Mononuclear cell (primary cell): ENCODE data around the gene MLIP. TPM values are rescaled to one million over a fixed set of nuclear protein-coding genes. Genes with fewer than 3 reads are reported as not detected.

Experiments used
- H3K27me3 ChIP-seq: 2 replicates; pipeline ENCODE4 v1.6.0; 2011; ENCODE audit warnings: low read length, control low read depth; ENCODE audit not compliant: insufficient read depth
- H3K4me1 ChIP-seq: 2 replicates; pipeline ENCODE4 v1.5.1; 2011; ENCODE audit warnings: mild to moderate bottlenecking, low read length, control low read depth; ENCODE audit not compliant: insufficient read depth
- H3K4me3 ChIP-seq: 2 replicates; pipeline ENCODE4 v1.5.1; 2011; ENCODE audit warnings: mild to moderate bottlenecking, low read length, moderate library complexity
- H3K9me3 ChIP-seq: 2 replicates; pipeline ENCODE4 v1.5.1; 2011; ENCODE audit warnings: low read depth, mild to moderate bottlenecking, control low read depth, low read length
- total RNA-seq: library from RNA; depleted of rRNA; stranded (reverse); fragments of >200 nt; gene quantifications from one replicate; pipeline ENCODE4 v1.2.3, GENCODE V29; 2012

The MLIP gene
- total RNA-seq, 1 donor: not detected

GRCh38 chr6:54085541-54085940 lies 25.7 kb upstream of the MLIP start:
- Histone ChIP-seq H3K4me1 (no peaks in the 10 kb centered on the region), H3K9me3 (no peaks in the 10 kb centered on the region), H3K27me3 (no peaks in the 10 kb centered on the region), H3K4me3 (no peak overlapping the region)

GRCh38 chr6:54086439-54086838 lies 24.8 kb upstream of the MLIP start:
- Histone ChIP-seq H3K4me1 (no peaks in the 10 kb centered on the region), H3K4me3 (no peak overlapping the region), H3K27me3 (no peaks in the 10 kb centered on the region), H3K9me3 (no peaks in the 10 kb centered on the region)

GRCh38 chr6:54087721-54088120 lies 23.5 kb upstream of the MLIP start:
- H3K9me3 ChIP-seq: no peaks in the 10 kb centered on the region
- no peak overlapping the region for H3K4me3 ChIP-seq
- H3K4me1 ChIP-seq: no peaks in the 10 kb centered on the region
- no peaks in the 10 kb centered on the region for H3K27me3 ChIP-seq

- Histone ChIP-seq H3K4me3 (no peak overlapping the region), H3K4me1 (no peaks in the 10 kb centered on the region), H3K9me3 (no peaks in the 10 kb centered on the region), H3K27me3 (no peaks in the 10 kb centered on the region)
Measured at GRCh38 chr6:54093326-54093948, 17.8 kb upstream of the MLIP start.

- Histone ChIP-seq H3K4me1 (no peaks in the 10 kb centered on the region), H3K27me3 (no peaks in the 10 kb centered on the region), H3K4me3 (no peak overlapping the region), H3K9me3 (no peaks in the 10 kb centered on the region)
Measured at GRCh38 chr6:54094293-54094692, 16.9 kb upstream of the MLIP start.

GRCh38 chr6:54094786-54095185 lies 16.5 kb upstream of the MLIP start:
- H3K4me3 ChIP-seq: no peak overlapping the region
- H3K27me3 ChIP-seq: no peaks in the 10 kb centered on the region
- no peaks in the 10 kb centered on the region for H3K4me1 ChIP-seq
- no peaks in the 10 kb centered on the region for H3K9me3 ChIP-seq

GRCh38 chr6:54095723-54096122 lies 15.5 kb upstream of the MLIP start:
- Histone ChIP-seq H3K27me3 (no peaks in the 10 kb centered on the region), H3K4me1 (no peaks in the 10 kb centered on the region), H3K4me3 (no peak overlapping the region), H3K9me3 (no peaks in the 10 kb centered on the region)

- Histone ChIP-seq H3K4me1 (no peaks in the 10 kb centered on the region), H3K9me3 (no peaks in the 10 kb centered on the region), H3K4me3 (no peak overlapping the region), H3K27me3 (no peaks in the 10 kb centered on the region)
Measured at GRCh38 chr6:54096811-54097210, 14.4 kb upstream of the MLIP start.

- Histone ChIP-seq H3K4me3 (no peak overlapping the region), H3K4me1 (no peaks in the 10 kb centered on the region), H3K9me3 (no peaks in the 10 kb centered on the region), H3K27me3 (no peaks in the 10 kb centered on the region)
Measured at GRCh38 chr6:54097753-54098152, 13.5 kb upstream of the MLIP start.

- H3K27me3 ChIP-seq: no peaks in the 10 kb centered on the region
- no peaks in the 10 kb centered on the region for H3K9me3 ChIP-seq
- no peaks in the 10 kb centered on the region for H3K4me1 ChIP-seq
- H3K4me3 ChIP-seq: no peak overlapping the region
Measured at GRCh38 chr6:54098450-54099044, 12.7 kb upstream of the MLIP start.

- no peak overlapping the region for H3K4me3 ChIP-seq
Measured at GRCh38 chr6:54099225-54099624, 12.0 kb upstream of the MLIP start.

GRCh38 chr6:54100411-54101006 lies 10.7 kb upstream of the MLIP start:
- Histone ChIP-seq H3K9me3 (no peaks in the 10 kb centered on the region), H3K4me1 (no peaks in the 10 kb centered on the region), H3K27me3 (no peaks in the 10 kb centered on the region), H3K4me3 (no peak overlapping the region)

More at GRCh38 chr6:54099225-54099624, 12.0 kb upstream of the MLIP start:
- Histone ChIP-seq H3K27me3 (no peaks in the 10 kb centered on the region), H3K4me1 (no peaks in the 10 kb centered on the region), H3K9me3 (no peaks in the 10 kb centered on the region)

- no peak overlapping the region for H3K4me3 ChIP-seq
- no peaks in the 10 kb centered on the region for H3K4me1 ChIP-seq
- no peaks in the 10 kb centered on the region for H3K27me3 ChIP-seq
- no peaks in the 10 kb centered on the region for H3K9me3 ChIP-seq
Measured at GRCh38 chr6:54102238-54102637, 9.0 kb upstream of the MLIP start.

- Histone ChIP-seq H3K4me1 (no peaks in the 10 kb centered on the region), H3K9me3 (no peaks in the 10 kb centered on the region), H3K27me3 (no peaks in the 10 kb centered on the region), H3K4me3 (no peak overlapping the region)
Measured at GRCh38 chr6:54103497-54103896, 7.7 kb upstream of the MLIP start.

- no peaks in the 10 kb centered on the region for H3K27me3 ChIP-seq
- no peaks in the 10 kb centered on the region for H3K9me3 ChIP-seq
- H3K4me1 ChIP-seq: no peaks in the 10 kb centered on the region
- no peak overlapping the region for H3K4me3 ChIP-seq
Measured at GRCh38 chr6:54106727-54107126, 4.5 kb upstream of the MLIP start.
